Measurements from ENCODE around the gene MAP2K4. TPM values are rescaled to one million over a fixed set of nuclear protein-coding genes. Genes with fewer than 3 reads are reported as not detected.
"Not testable (repeated sequence)": the region's sequence is repeated elsewhere in the genome, so short reads cannot be mapped to it uniquely, and the experiment has no call there.

MAP2K4 gene
- polyA plus RNA-seq, 4 donors: 37.7 to 43.8 (median 40.1) TPM

- no peak for DNase-seq (ENCODE audit: low read depth in 4 of 4, low spot score in 2 of 4)
These were observed 115.6 kb downstream of the MAP2K4 start for GRCh38 chr17:12136243-12136642.

GRCh38 chr17:12136646-12137045 is 116.0 kb downstream of the MAP2K4 start:
- DNase-seq (ENCODE audit: low read depth in 4 of 4, low spot score in 2 of 4): no peak

GRCh38 chr17:12137859-12138258 is 117.2 kb downstream of the MAP2K4 start:
- DNase-seq (ENCODE audit: low read depth in 4 of 4, low spot score in 2 of 4): no peak

GRCh38 chr17:12140685-12141084 is 120.0 kb downstream of the MAP2K4 start:
- no peak for DNase-seq (ENCODE audit: low read depth in 4 of 4, low spot score in 2 of 4)

GRCh38 chr17:12162187-12162586 is 141.5 kb downstream of the MAP2K4 start:
- DNase-seq (ENCODE audit: low read depth in 4 of 4, low spot score in 2 of 4): not testable (repeated sequence)

- no peak for DNase-seq (ENCODE audit: low read depth in 4 of 4, low spot score in 2 of 4)
These were observed 143.4 kb downstream of the MAP2K4 start for GRCh38 chr17:12164085-12164484.

- DNase-seq (ENCODE audit: low read depth in 4 of 4, low spot score in 2 of 4): no peak
These were observed 158.1 kb downstream of the MAP2K4 start for GRCh38 chr17:12178644-12179330.

GRCh38 chr17:12180644-12181261 is 160.1 kb downstream of the MAP2K4 start:
- DNase-seq (ENCODE audit: low read depth in 4 of 4, low spot score in 2 of 4): peak in 3 of 4 donors; percentile 20 to 53 (median 34)

GRCh38 chr17:12187658-12188057 is 167.0 kb downstream of the MAP2K4 start:
- no peak for DNase-seq (ENCODE audit: low read depth in 4 of 4, low spot score in 2 of 4)

- no peak for DNase-seq (ENCODE audit: low read depth in 4 of 4, low spot score in 2 of 4)
These were observed 172.6 kb downstream of the MAP2K4 start for GRCh38 chr17:12193144-12193735.

Other genes with a start within 250 kb of the MAP2K4 start
- gene ZNF18, start 23.4 kb upstream of the MAP2K4 start, polyA plus RNA-seq (ENCODE audit: insufficient read length in 4 of 4): 10 to 100 TPM in 3 of 4 donors, 1 to 10 TPM in 1; 9.6 to 11.5 (median 11.0) TPM

All from left renal cortex interstitium (tissue), 4 donors.